ENCODE results near the gene HNRNPA3. TPM values are rescaled to one million over a fixed set of nuclear protein-coding genes. Genes with fewer than 3 reads are reported as not detected.

Gene HNRNPA3
- total and polyA plus RNA-seq, 2 of the 13 experiments (the other 11 are each of a cell fraction or from before 2014, with no cell fraction given): 73.3 to 97.7 TPM

GRCh38 chr2:177187631-177188312 lies 24.8 kb upstream of the HNRNPA3 start (continued):
- TF ChIP-seq SNAPC4 (CRISPR knock-in tag; IDR thresholded peaks at IDR 0.05) (no peak), NFE2L2 (IDR thresholded peaks at IDR 0.05; ENCODE audit: low read length) (no peak), NFYC (CRISPR knock-in tag; IDR thresholded peaks at IDR 0.05) (no peak), ZNF773 (CRISPR knock-in tag; IDR thresholded peaks at IDR 0.05; ENCODE audit: borderline replicate concordance) (no peak), ZNF501 (CRISPR knock-in tag; IDR thresholded peaks at IDR 0.05) (no peak), ZNF317 (CRISPR knock-in tag; IDR thresholded peaks at IDR 0.05) (peak; percentile 53), NR2F1 (CRISPR knock-in tag; IDR thresholded peaks at IDR 0.05) (peak; percentile 71 to 80; a peak in 3 of 4 replicates), RFXAP (CRISPR knock-in tag; IDR thresholded peaks at IDR 0.05; ENCODE audit: borderline replicate concordance) (no peak), GTF3A (CRISPR knock-in tag; conservative IDR thresholded peaks at IDR 0.05) (no peak), ZNF260 (CRISPR knock-in tag; IDR thresholded peaks at IDR 0.05; ENCODE audit: borderline replicate concordance, low read depth) (no peak), ZNF768 (CRISPR knock-in tag; IDR thresholded peaks at IDR 0.05) (no peak), ZNF816 (CRISPR knock-in tag; IDR thresholded peaks at IDR 0.05; ENCODE audit: borderline replicate concordance) (peak; percentile 26; the same call in 1 of the 2 replicates), DNMT3B (CRISPR knock-in tag; conservative IDR thresholded peaks at IDR 0.05) (peak; percentile 87; the same call in 1 of the 2 replicates), ZFP36L1 (CRISPR knock-in tag; IDR thresholded peaks at IDR 0.05) (peak; percentile 84; the same call in 1 of the 2 replicates), FLYWCH1 (CRISPR knock-in tag; IDR thresholded peaks at IDR 0.05) (no peak), NONO (IDR thresholded peaks at IDR 0.05) (no peak), NONO (CRISPR knock-in tag; conservative IDR thresholded peaks at IDR 0.05) (no peak; the same call in 1 of the 2 replicates), ZSCAN12 (CRISPR knock-in tag; IDR thresholded peaks at IDR 0.05) (no peak), NFKB2 (CRISPR knock-in tag; IDR thresholded peaks at IDR 0.05; ENCODE audit: borderline replicate concordance) (no peak), HNF4G (IDR thresholded peaks at IDR 0.05; ENCODE audit: borderline replicate concordance, low read depth, low read length) (peak; percentile 97), HNF4G (CRISPR knock-in tag; IDR thresholded peaks at IDR 0.05; ENCODE audit: borderline replicate concordance, low read depth) (peak; percentile 98), NFATC3 (CRISPR knock-in tag; IDR thresholded peaks at IDR 0.05) (0 out of 2 replicates have a peak, but pooled peaks have one; percentile 64), ARNT2 (CRISPR knock-in tag; IDR thresholded peaks at IDR 0.05; ENCODE audit: low read depth) (no peak), ZNF460 (CRISPR knock-in tag; IDR thresholded peaks at IDR 0.05; ENCODE audit: borderline replicate concordance) (no peak; the same call in 1 of the 2 replicates), ZNF589 (CRISPR knock-in tag; conservative IDR thresholded peaks at IDR 0.05) (no peak), ZNF441 (CRISPR knock-in tag; IDR thresholded peaks at IDR 0.05; ENCODE audit: borderline replicate concordance) (peak; percentile 30; the same call in 1 of the 2 replicates), HNRNPLL (IDR thresholded peaks at IDR 0.05; ENCODE audit: low read depth, low read length, poor library complexity, severe bottlenecking) (no peak)

Data from HepG2 (cell line).